Transverse colon (tissue), 4 donors: ENCODE results near the gene RALBP1. TPM values are rescaled to one million over a fixed set of nuclear protein-coding genes. Genes with fewer than 3 reads are reported as not detected.

Experiments used
- DNase-seq: peaks from one replicate; pipeline ENCODE4 v3.0.0-alpha.2; 2019
- H3K27ac ChIP-seq, 4 donors: fragments of 200-600 bp; sonication (generic); 2 replicates each; pipeline ENCODE4 v1.5.1; 2016 to 2018; ENCODE audit warnings: inconsistent platforms in 4 of 4
- H3K27me3 ChIP-seq: fragments of 200-600 bp; sonication (generic); 2 replicates; pipeline ENCODE4 v1.5.1; 2017; ENCODE audit warnings: inconsistent platforms
- H3K36me3 ChIP-seq, 4 donors: fragments of 200-600 bp; sonication (generic); 2 replicates each; pipeline ENCODE4 v1.5.1; 2017 to 2019; ENCODE audit warnings: inconsistent platforms in 4 of 4
- H3K4me1 ChIP-seq, 4 donors: fragments of 200-600 bp; sonication (generic); 2 replicates each; pipeline ENCODE4 v1.5.1; 2017 to 2020; ENCODE audit warnings: inconsistent platforms in 4 of 4
- H3K4me3 ChIP-seq, 4 donors: fragments of 200-600 bp; sonication (generic); 1 replicate in 1 of 4; 2 replicates in 3 of 4; pipeline versions ENCODE4 v1.5.1 to v1.6.1; 2017 to 2019; ENCODE audit warnings: inconsistent platforms in 4 of 4
- H3K9me3 ChIP-seq, 2 donors: fragments of 200-600 bp; sonication (generic); 2 replicates each; pipeline ENCODE4 v1.5.1; 2017 to 2019; ENCODE audit warnings: inconsistent platforms in 2 of 2
- CTCF ChIP-seq, 5 experiments: fragments of 200-600 bp in 3 of 5; fragments of 450-650 bp in 2 of 5; sonication (generic) in 3 of 5; IDR thresholded peaks; 1 replicate in 2 of 5; 2 replicates in 3 of 5; pipeline ENCODE4 v1.5.1; 2016 to 2017; ENCODE audit warnings: antibody characterized with exemption in 5 of 5, inconsistent platforms in 3 of 5, mild to moderate bottlenecking in 2 of 5, moderate library complexity in 1 of 5
- EP300 ChIP-seq: sonication (generic); formaldehyde crosslinking; IDR thresholded peaks from one replicate; pipeline ENCODE4 v1.6.1; 2017; ENCODE audit warnings: antibody characterized with exemption, low read depth
- POLR2A ChIP-seq: fragments of 450-650 bp; IDR thresholded peaks from one replicate; pipeline ENCODE4 v1.6.1; 2016; ENCODE audit warnings: antibody characterized with exemption, mild to moderate bottlenecking, moderate library complexity
- POLR2AphosphoS5 ChIP-seq, 3 donors: sonication (generic); formaldehyde crosslinking; IDR thresholded peaks; one replicate each; pipeline ENCODE4 v1.6.1; 2016; ENCODE audit warnings: antibody characterized with exemption in 3 of 3
- WGBS, 2 donors: methylation state at CpG; one replicate each; pipeline ENCODE4 v1.1.5; 2018; ENCODE audit warnings: low coverage in 1 of 2; 5-methylcytosine and 5-hydroxymethylcytosine counted together
- in situ Hi-C, 4 donors: fragments of 200-750 bp; cut with MboI; loops; one replicate each; pipeline versions ENCODE4 v1.15.0 to v1.15.1; 2017; ENCODE audit warnings: low sequenced_read_pairs in 3 of 4, low pct_ligation_motif_present in 1 of 4, low pct_unique_long_range_greater_than_20kb in 1 of 4
- intact Hi-C: fragments of 100-400 bp; cut with DNase I; formaldehyde crosslinking; loops from one replicate; pipeline ENCODE4 v1.15.1; 2023; ENCODE audit warnings: low total_unique reads
- total RNA-seq, 4 donors: library from RNA; depleted of rRNA; stranded (reverse); fragments of >200 nt; gene quantifications; one replicate each; pipeline ENCODE4 v1.1.0, GENCODE V29; 2016

Gene RALBP1
- total RNA-seq, 4 donors from 2014 or later = 34.2 to 93.3 (median 70.6) TPM

GRCh38 chr18:9545029-9545428 is 69.7 kb downstream of the RALBP1 start:
- intact Hi-C loops = no loop called here
- 71 to 81% methylated on average over 5 of the region's 5 CpGs for WGBS, 2 donors
- H3K27ac ChIP-seq = no peak overlapping the region
- H3K9me3 ChIP-seq = no peaks in the 10 kb centered on the region
- H3K4me1 ChIP-seq = no peaks in the 10 kb centered on the region
- no peak overlapping the region for H3K4me3 ChIP-seq
- DNase-seq = no peak
- peaks cover 0 to 36% (median 16%) of the 10 kb centered on the region in 4 donors for H3K36me3 ChIP-seq
- H3K27me3 ChIP-seq = no peaks in the 10 kb centered on the region
- in situ Hi-C loops = no loop called here
- TF ChIP-seq POLR2A (no peak), CTCF (IDR thresholded peaks at IDR 0.05) (no peak), POLR2AphosphoS5 (IDR thresholded peaks at IDR 0.05) (no peak), EP300 (no peak)

GRCh38 chr18:9546468-9546867 is 71.2 kb downstream of the RALBP1 start:
- no peak for DNase-seq
- no peaks in the 10 kb centered on the region for H3K4me1 ChIP-seq
- no peaks in the 10 kb centered on the region for H3K9me3 ChIP-seq
- in situ Hi-C loops = no loop called here
- H3K27ac ChIP-seq = no peak overlapping the region
- TF ChIP-seq CTCF (IDR thresholded peaks at IDR 0.05) (no peak), POLR2AphosphoS5 (IDR thresholded peaks at IDR 0.05) (no peak), EP300 (no peak), POLR2A (no peak)
- no peaks in the 10 kb centered on the region for H3K27me3 ChIP-seq
- H3K4me3 ChIP-seq = no peak overlapping the region
- 78 to 80% methylated on average over 1 to 6 of the region's 6 CpGs for WGBS, 2 donors
- intact Hi-C loops = no loop called here
- peaks cover 0 to 37% (median 16%) of the 10 kb centered on the region in 4 donors for H3K36me3 ChIP-seq

DNA sequence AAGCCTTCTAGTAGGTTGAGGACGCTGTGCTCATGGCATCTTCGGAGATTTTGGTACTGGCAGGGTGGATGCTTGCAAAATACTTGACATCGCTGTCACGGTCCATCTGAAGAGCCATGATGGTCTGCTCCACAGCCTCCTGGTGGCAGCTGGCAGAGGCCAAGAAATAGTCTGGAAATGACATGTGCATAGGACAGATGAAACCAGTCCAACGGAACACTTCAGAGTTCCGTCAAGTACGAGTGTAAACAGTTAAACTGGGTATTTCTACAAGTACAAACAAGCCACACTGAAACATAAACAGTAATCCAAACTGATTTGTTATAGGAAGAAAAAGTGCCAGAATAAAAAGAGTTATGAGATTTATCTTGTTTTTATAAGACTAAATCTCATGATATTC is 72.5 kb downstream of the RALBP1 start:
- no peaks in the 10 kb centered on the region for H3K9me3 ChIP-seq
- no peak for DNase-seq
- intact Hi-C loops (no loop called here), in situ Hi-C loops (no loop called here)
- H3K27me3 ChIP-seq = no peaks in the 10 kb centered on the region
- H3K27ac ChIP-seq = no peak overlapping the region
- no peak overlapping the region for H3K4me3 ChIP-seq
- peaks cover 0 to 42% (median 20%) of the 10 kb centered on the region in 4 donors for H3K36me3 ChIP-seq
- no peaks in the 10 kb centered on the region for H3K4me1 ChIP-seq
- 85 to 89% methylated on average over 3 to 7 of the region's 7 CpGs for WGBS, 2 donors
- no peak for TF ChIP-seq POLR2A
- TF ChIP-seq CTCF (IDR thresholded peaks at IDR 0.05) = no peak
- TF ChIP-seq EP300 = no peak
- TF ChIP-seq POLR2AphosphoS5 (IDR thresholded peaks at IDR 0.05) = no peak

DNA sequence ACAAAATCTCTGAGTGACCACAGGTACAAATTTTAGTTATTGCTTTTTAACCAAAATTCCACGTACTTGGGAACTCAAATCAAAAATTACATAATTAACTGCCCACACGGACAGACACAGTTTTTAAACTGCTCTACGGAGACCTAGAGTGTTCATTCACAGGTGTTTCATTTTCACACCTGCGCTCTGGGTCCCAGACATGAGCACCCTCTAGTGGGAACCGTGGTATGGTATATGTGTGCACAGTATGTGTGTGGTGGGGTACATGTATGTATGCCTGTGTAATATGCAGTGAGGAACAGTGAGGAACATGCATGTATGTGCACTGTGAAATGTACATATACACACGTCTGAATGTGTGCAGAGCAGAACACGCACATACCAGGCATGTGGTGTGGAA is 74.1 kb downstream of the RALBP1 start:
- no peak for DNase-seq
- TF ChIP-seq EP300 (no peak), CTCF (IDR thresholded peaks at IDR 0.05) (no peak), POLR2AphosphoS5 (IDR thresholded peaks at IDR 0.05) (no peak), POLR2A (no peak)
- H3K36me3 ChIP-seq = peaks cover 0 to 57% (median 24%) of the 10 kb centered on the region in 4 donors
- intact Hi-C loops (no loop called here), in situ Hi-C loops (no loop called here)
- no peaks in the 10 kb centered on the region for H3K4me1 ChIP-seq
- no peaks in the 10 kb centered on the region for H3K27me3 ChIP-seq
- WGBS, 2 donors = 76 to 89% methylated on average over 4 to 7 of the region's 7 CpGs
- H3K27ac ChIP-seq = no peak overlapping the region
- H3K4me3 ChIP-seq = no peak overlapping the region
- H3K9me3 ChIP-seq = no peaks in the 10 kb centered on the region
